ENCODE data around the gene DUSP22.

DNA sequence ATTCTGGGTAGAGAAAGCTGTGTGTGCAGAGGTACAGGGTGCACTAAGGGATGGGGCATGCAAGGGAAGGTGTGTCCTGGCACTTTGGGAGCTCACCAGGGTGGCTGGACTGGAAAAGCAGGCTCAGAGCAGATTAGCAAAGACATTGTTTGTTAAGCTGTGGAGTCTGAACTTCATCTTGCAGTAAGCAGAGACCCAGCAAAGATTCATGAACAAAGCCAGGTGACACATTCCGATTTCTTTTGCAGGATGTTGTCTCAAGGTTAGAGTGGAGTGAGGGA, 28.8 kb downstream of the DUSP22 start:
- TF ChIP-seq CTCF (conservative IDR thresholded peaks at IDR 0.05; ENCODE audit: low read depth, low read length) (no peak), EZH2 (IDR thresholded peaks at IDR 0.05; ENCODE audit: borderline replicate concordance, low read depth, low read length, poor library complexity, severe bottlenecking) (no peak)
